ENCODE measurements around the gene DCDC2B.
"Not testable (repeated sequence)": the region's sequence is repeated elsewhere in the genome, so short reads cannot be mapped to it uniquely, and the experiment has no call there.

The DCDC2B gene

GRCh38 chr1:32255072-32256071, 46.5 kb downstream of the DCDC2B start:
- DNase-seq (ENCODE audit: low read depth in 2 of 2), result no peak

DNA sequence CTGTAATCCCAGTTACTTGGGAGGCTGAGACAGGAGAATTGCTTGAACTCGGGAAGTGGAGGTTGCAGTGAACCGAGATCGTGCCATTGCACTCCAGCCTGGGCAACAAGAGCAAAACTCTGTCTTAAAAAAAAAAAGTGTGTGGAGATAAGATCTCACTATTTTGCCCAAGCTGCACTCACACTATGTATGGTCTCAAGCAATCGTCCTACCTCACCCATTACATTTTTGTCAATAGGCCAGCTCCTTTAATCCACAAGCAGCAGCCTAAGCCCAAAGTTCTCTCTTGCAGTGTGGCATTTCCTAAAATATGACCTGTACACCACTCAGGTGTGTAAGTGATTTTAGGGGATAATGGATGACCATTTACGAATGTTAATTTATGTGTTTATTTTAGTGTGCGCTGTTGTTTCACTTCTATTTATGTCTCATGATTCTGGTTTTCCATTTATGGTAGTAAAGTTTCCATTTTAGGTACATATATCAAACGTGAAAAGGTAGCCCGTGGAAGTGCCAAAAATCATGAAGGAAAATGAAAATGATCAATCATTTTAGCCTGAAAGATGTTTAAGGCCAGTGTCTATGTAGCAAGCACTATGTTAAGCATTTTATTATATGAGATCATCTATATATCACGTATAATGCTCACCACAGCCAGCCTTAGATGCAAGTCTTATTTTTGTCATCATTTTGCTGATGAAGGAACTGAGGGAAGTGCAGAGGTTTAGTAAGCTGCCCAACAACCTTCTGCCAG, 47.8 kb downstream of the DCDC2B start:
- DNase-seq (ENCODE audit: low read depth in 2 of 2), result no peak

GRCh38 chr1:32257227-32257508, 48.3 kb downstream of the DCDC2B start:
- no peak for DNase-seq (ENCODE audit: low read depth in 2 of 2)

- not testable (repeated sequence) for DNase-seq (ENCODE audit: low read depth in 2 of 2)
Observed at GRCh38 chr1:32263236-32263593, 54.3 kb downstream of the DCDC2B start.

GRCh38 chr1:32263744-32264143, 54.9 kb downstream of the DCDC2B start:
- DNase-seq (ENCODE audit: low read depth in 2 of 2), result no peak
